ENCODE data around the gene NUMA1. TPM values are rescaled to one million over a fixed set of nuclear protein-coding genes. Genes with fewer than 3 reads are reported as not detected.
A peak's percentile ranks its signal among the peaks of the same experiment; 100 is the strongest.

The NUMA1 gene
- total RNA-seq, 1 donor from 2014 or later = 112 TPM

DNA sequence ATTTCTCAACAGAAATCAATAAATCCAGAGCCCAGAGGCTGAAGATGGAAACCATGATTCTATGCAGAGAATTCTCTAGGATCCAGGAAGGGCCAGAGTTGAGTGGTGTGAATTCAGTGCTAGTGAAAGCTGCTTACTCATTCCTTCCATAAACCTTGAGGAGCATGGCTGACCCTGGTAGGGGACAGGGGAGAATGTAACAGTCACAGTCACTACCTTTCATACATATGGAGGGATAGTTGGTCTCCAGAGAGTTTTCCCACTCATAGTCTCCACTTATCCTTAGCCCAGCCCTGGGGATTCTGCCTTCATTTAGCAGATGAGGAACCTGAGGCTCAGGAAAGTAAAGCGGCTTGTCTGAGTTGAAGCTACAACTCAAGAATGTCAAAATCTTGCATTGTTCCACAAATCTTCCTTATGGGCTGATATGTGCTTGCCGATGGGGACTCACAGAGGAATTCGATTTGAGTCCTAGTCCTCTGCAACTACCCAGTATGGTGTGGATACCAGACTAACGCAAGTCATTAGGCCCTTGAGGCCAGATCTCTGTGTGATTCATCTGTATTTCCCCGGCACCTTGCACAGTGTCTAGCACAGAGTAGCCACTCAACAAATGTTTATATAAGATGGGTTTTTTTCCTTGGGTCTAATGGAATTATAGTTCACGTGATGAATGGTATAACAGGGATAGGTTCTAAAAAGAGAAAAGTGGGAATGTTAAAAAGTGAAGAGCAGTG lies 35.8 kb upstream of the NUMA1 start:
- Mint-ChIP-seq H3K27me3 (ENCODE audit: low read depth) (no peaks in the 10 kb centered on the region), H3K4me1 (ENCODE audit: low read depth) (peaks cover 20% of the 10 kb centered on the region), H3K4me3 (ENCODE audit: unreplicated experiment) (no peak overlapping the region), H3K36me3 (ENCODE audit: low read depth) (peaks cover 4% of the 10 kb centered on the region), H3K9me3 (ENCODE audit: low read depth) (no peaks in the 10 kb centered on the region), H3K27ac (ENCODE audit: unreplicated experiment) (no peak overlapping the region)
- no peak for DNase-seq (ENCODE audit: low spot score)
- no peak for TF ChIP-seq CTCF (IDR thresholded peaks at IDR 0.05)

DNA sequence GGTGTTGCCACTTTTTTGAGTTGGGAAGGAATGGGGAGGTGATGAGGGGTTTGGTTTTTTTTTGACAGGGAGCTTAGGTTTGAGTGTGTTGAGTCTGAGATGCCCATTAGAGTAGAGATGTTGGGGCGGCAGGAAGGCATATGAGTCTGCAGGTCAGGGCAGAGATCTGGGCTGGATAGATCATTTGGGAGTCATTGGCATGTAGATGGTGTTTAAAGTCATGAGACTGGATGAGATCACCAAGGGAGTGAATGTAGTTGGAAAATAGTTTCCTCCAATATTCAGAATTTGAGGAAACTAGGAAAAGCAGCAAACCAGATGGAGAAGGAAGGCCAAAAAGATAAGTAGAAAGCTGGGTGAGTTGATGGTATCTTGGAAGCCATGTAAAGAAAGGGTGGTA lies 34.2 kb upstream of the NUMA1 start:
- no peaks in the 10 kb centered on the region for H3K27me3 Mint-ChIP-seq (ENCODE audit: low read depth)
- no peaks in the 10 kb centered on the region for H3K9me3 Mint-ChIP-seq (ENCODE audit: low read depth)
- no peak for DNase-seq (ENCODE audit: low spot score)
- H3K4me3 Mint-ChIP-seq (ENCODE audit: unreplicated experiment) = no peak overlapping the region
- H3K4me1 Mint-ChIP-seq (ENCODE audit: low read depth) = peaks cover 23% of the 10 kb centered on the region
- peaks cover 7% of the 10 kb centered on the region for H3K36me3 Mint-ChIP-seq (ENCODE audit: low read depth)
- no peak for TF ChIP-seq CTCF (IDR thresholded peaks at IDR 0.05)
- H3K27ac Mint-ChIP-seq (ENCODE audit: unreplicated experiment) = no peak overlapping the region

DNA sequence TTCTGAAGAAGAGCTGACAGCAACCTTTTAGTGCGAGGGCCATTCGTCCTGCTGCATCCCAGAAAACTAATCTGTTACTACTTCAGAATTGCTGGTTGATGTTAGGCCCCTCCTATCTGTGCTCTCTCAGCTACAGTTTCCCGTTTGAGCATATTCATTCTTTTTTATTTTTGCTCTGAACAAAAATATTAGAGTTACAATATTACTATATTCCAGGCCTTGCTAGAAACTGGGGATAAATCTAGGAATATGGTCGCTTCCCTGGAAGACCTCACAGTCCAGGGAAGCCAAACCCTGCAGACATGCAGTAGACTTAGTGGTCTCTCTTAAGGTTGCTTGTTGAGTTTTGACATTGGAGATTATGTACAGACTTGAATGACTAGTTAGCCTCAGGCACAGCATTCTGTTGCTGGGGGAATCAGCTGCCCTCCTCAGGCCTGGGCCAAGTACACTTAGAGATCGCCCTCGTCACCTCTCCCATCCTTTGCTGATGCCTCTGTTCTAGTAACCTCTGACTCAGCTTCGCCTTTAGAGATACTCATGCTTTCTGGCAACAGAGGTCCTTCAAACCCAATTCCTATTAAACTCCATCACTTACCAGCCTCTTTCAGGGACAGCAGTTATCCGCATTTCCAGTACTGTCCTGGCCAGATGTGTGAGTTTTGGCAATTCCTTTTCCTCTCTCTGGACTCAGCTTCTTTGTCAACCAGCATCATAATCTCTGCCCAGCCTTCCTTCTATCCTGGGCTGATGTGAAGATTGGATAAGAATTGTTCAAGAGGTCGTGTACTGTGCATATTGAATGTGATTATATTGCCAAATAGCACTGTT lies 32.9 kb upstream of the NUMA1 start:
- DNase-seq (ENCODE audit: low spot score) = no peak
- no peaks in the 10 kb centered on the region for H3K27me3 Mint-ChIP-seq (ENCODE audit: low read depth)
- H3K36me3 Mint-ChIP-seq (ENCODE audit: low read depth) = peaks cover 7% of the 10 kb centered on the region
- peak overlapping the region; percentile 94 for H3K4me3 Mint-ChIP-seq (ENCODE audit: unreplicated experiment)
- H3K4me1 Mint-ChIP-seq (ENCODE audit: low read depth) = peaks cover 23% of the 10 kb centered on the region
- TF ChIP-seq CTCF (IDR thresholded peaks at IDR 0.05) = no peak
- peak overlapping the region; percentile 100 for H3K27ac Mint-ChIP-seq (ENCODE audit: unreplicated experiment)
- no peaks in the 10 kb centered on the region for H3K9me3 Mint-ChIP-seq (ENCODE audit: low read depth)

DNA sequence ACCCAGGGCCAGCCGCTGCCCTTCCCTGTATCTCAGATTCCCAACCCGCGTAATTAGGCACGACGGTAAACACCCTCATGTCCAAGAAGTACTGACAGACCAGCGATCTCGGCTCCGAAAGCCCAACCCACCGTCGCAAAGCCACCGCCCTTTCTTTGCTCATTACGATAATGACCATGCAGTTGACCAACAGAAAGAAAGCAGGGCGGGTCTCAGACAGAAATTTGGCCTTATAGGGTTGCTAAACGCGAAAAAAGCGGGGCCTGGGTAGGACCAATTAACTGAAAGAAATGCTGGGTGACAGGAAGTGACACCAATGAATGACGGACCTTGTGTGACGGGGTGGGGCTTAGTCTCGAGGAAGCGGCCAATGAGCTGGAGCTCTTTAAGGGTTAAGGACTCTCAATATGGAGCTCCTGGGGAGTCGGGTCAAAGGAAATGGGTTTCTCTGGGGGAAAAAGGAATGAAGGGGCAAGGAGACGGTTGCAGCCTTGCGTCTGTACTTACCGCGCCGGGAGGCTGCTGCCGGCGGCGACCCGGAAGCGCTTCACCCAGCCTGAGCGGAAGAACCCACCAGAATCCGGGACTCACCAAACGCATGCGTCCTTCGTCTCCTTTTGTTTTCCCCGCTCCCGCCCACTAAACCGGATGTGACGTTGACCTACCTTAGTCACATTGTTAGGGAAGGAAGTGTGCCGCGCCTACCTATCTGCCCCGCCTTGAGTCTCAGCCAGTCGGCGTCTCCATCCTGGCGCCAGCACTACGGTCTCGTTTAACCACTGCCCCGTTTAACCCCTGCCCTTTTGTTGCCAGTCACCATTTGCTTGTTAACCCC lies 32.0 kb upstream of the NUMA1 start, which contains the start of gene ANAPC15:
Gene ANAPC15, minus strand, starts transcription at position 553 of the 835 bp plus-strand sequence. CDS start 1,419 bp downstream, outside the sequence.
- Mint-ChIP-seq H3K27me3 (ENCODE audit: low read depth) (no peaks in the 10 kb centered on the region), H3K36me3 (ENCODE audit: low read depth) (peaks cover 7% of the 10 kb centered on the region), H3K4me3 (ENCODE audit: unreplicated experiment) (peak within 1 kb of the TSS; percentile 94), H3K4me1 (ENCODE audit: low read depth) (peaks cover 23% of the 10 kb centered on the region), H3K9me3 (ENCODE audit: low read depth) (no peaks in the 10 kb centered on the region), H3K27ac (ENCODE audit: unreplicated experiment) (peak within 1 kb of the TSS; percentile 100)
- no peak for TF ChIP-seq CTCF (IDR thresholded peaks at IDR 0.05)
- DNase-seq (ENCODE audit: low spot score) = peak; percentile 98
